GM23248 (cell line): Measurements from ENCODE around the gene PIBF1. TPM values are rescaled to one million over a fixed set of nuclear protein-coding genes. Genes with fewer than 3 reads are reported as not detected.

Experiments used
- DNase-seq: peaks from one replicate; pipeline ENCODE4 v3.0.0-alpha.2; 2015
- H2AFZ ChIP-seq: fragments of 200-600 bp; sonication (generic); 2 replicates; pipeline ENCODE4 v1.6.1; 2016; ENCODE audit warnings: antibody characterized with exemption
- H3F3A ChIP-seq: fragments of 200-600 bp; sonication (generic); 2 replicates; pipeline ENCODE4 v1.6.1; 2016; ENCODE audit warnings: mild to moderate bottlenecking, antibody characterized with exemption, mixed run types; ENCODE audit not compliant: insufficient read depth
- H3K27ac ChIP-seq: fragments of 200-600 bp; sonication (generic); 2 replicates; pipeline ENCODE4 v1.5.1; 2016; ENCODE audit warnings: mild to moderate bottlenecking
- H3K27me3 ChIP-seq: fragments of 200-600 bp; sonication (generic); replicated peaks from 2 replicates; pipeline ENCODE4 v1.6.1; 2016; ENCODE audit warnings: mild to moderate bottlenecking; ENCODE audit not compliant: insufficient read depth
- H3K36me3 ChIP-seq: fragments of 200-600 bp; sonication (generic); 2 replicates; pipeline ENCODE4 v1.6.1; 2016; ENCODE audit warnings: low read depth, mild to moderate bottlenecking
- H3K4me1 ChIP-seq: fragments of 200-600 bp; sonication (generic); 2 replicates; pipeline ENCODE4 v1.6.1; 2016; ENCODE audit warnings: mild to moderate bottlenecking; ENCODE audit not compliant: insufficient read depth
- H3K4me2 ChIP-seq: fragments of 200-600 bp; sonication (generic); one replicate; pipeline ENCODE4 v1.6.1; 2016; ENCODE audit warnings: mild to moderate bottlenecking; ENCODE audit not compliant: unreplicated experiment
- H3K4me3 ChIP-seq: fragments of 200-600 bp; sonication (generic); 2 replicates; pipeline ENCODE4 v1.5.1; 2016; ENCODE audit warnings: mild to moderate bottlenecking
- H3K79me2 ChIP-seq: fragments of 200-600 bp; sonication (generic); 2 replicates; pipeline ENCODE4 v1.6.1; 2016; ENCODE audit warnings: mild to moderate bottlenecking; ENCODE audit not compliant: insufficient read depth
- H3K9ac ChIP-seq: fragments of 200-600 bp; sonication (generic); 2 replicates; pipeline ENCODE4 v1.6.1; 2016; ENCODE audit warnings: mild to moderate bottlenecking
- H3K9me2 ChIP-seq: fragments of 200-600 bp; sonication (generic); 2 replicates; pipeline ENCODE4 v1.6.1; 2016; ENCODE audit warnings: mixed run types, mild to moderate bottlenecking, moderate library complexity; ENCODE audit not compliant: insufficient read depth
- H3K9me3 ChIP-seq: fragments of 200-600 bp; sonication (generic); one replicate; pipeline ENCODE4 v1.6.1; 2017; ENCODE audit warnings: low read depth
- H4K20me1 ChIP-seq: fragments of 200-600 bp; sonication (generic); 2 replicates; pipeline ENCODE4 v1.6.0; 2016; ENCODE audit not compliant: insufficient read depth
- EZH2 ChIP-seq: fragments of 200-600 bp; sonication (generic); IDR thresholded peaks from 2 replicates; pipeline ENCODE4 v1.6.1; 2018; ENCODE audit warnings: antibody characterized with exemption, mild to moderate bottlenecking; ENCODE audit not compliant: insufficient read depth, poor library complexity, severe bottlenecking
- EZH2phosphoT487 ChIP-seq: fragments of 200-600 bp; sonication (generic); IDR thresholded peaks from 2 replicates; pipeline ENCODE4 v1.6.1; 2018; ENCODE audit warnings: antibody characterized with exemption, moderate library complexity, mild to moderate bottlenecking, low read depth; ENCODE audit not compliant: insufficient read depth
- WGBS, 2 experiments: methylation state at CpG; one replicate each; pipeline ENCODE4 v1.1.6; 2015 to 2017; ENCODE audit warnings: low lambda C conversion rate in 2 of 2, low coverage in 1 of 2; ENCODE audit errors: missing lambda C conversion rate in 2 of 2; 5-methylcytosine and 5-hydroxymethylcytosine counted together
- in situ Hi-C: fragments of 300-500 bp; cut with MboI; formaldehyde crosslinking; loops from 2 replicates; pipeline ENCODE4 v1.15.0; 2020
- polyA plus RNA-seq: library from polyadenylated mRNA; unstranded; fragments of >200 nt; fragmentation: Nextera tagmentation; extraction: Ambion mirVana; gene quantifications from 2 replicates; pipeline ENCODE4 v1.2.1, GENCODE V29; 2016
- total RNA-seq: library from RNA; depleted of rRNA; stranded (reverse); fragments of >200 nt; shearing (Covaris generic); gene quantifications from 2 replicates; pipeline ENCODE4 v1.2.3, GENCODE V29; 2014

The PIBF1 gene
- total and polyA plus RNA-seq, 2 experiments from 2014 or later: 15.2 to 17.0 TPM

- Histone ChIP-seq H3K4me2 (no peak overlapping the region), H3K9ac (no peak overlapping the region), H4K20me1 (no peaks in the 10 kb centered on the region), H3F3A (peaks cover 14% of the 10 kb centered on the region), H3K9me2 (no peaks in the 10 kb centered on the region), H3K9me3 (no peaks in the 10 kb centered on the region), H3K36me3 (peaks cover 5% of the 10 kb centered on the region; the same call in 1 of the 2 replicates), H2AFZ (0 out of 2 replicates have a peak overlapping the region, but pooled peaks have one; percentile 34), H3K27me3 (no peaks in the 10 kb centered on the region), H3K4me3 (no peak overlapping the region), H3K4me1 (no peaks in the 10 kb centered on the region), H3K27ac (no peak overlapping the region), H3K79me2 (no peaks in the 10 kb centered on the region; the same call in 1 of the 2 replicates)
- in situ Hi-C loops: loop anchor here (25.0 kb wide), 1 partner anchor 903 kb away; no protein-coding TSS in a partner anchor
- 0 to 5% methylated on average over 1 of the region's 1 CpG for WGBS, 2 experiments
- no peak for TF ChIP-seq EZH2phosphoT487
- no peak for TF ChIP-seq EZH2
- peak; percentile 25 for DNase-seq
These were observed 27.1 kb downstream of the PIBF1 start for GRCh38 chr13:72808917-72809500.

- Histone ChIP-seq H3K79me2 (no peaks in the 10 kb centered on the region), H4K20me1 (no peaks in the 10 kb centered on the region), H3K4me1 (peaks cover 5% of the 10 kb centered on the region; the same call in 1 of the 2 replicates), H3K36me3 (peaks cover 6% of the 10 kb centered on the region; the same call in 1 of the 2 replicates), H2AFZ (no peak overlapping the region), H3K9ac (no peak overlapping the region), H3K4me2 (no peak overlapping the region), H3K4me3 (no peak overlapping the region), H3K9me2 (no peaks in the 10 kb centered on the region), H3K27me3 (no peaks in the 10 kb centered on the region), H3K27ac (no peak overlapping the region), H3K9me3 (no peaks in the 10 kb centered on the region), H3F3A (no peaks in the 10 kb centered on the region)
- WGBS, 2 experiments: 86 to 87% methylated on average over 8 of the region's 8 CpGs
- in situ Hi-C loops: loop anchor here (25.0 kb wide), 1 partner anchor 892 kb away; no protein-coding TSS in a partner anchor
- DNase-seq: peak; percentile 83
- TF ChIP-seq EZH2: no peak
- TF ChIP-seq EZH2phosphoT487: no peak
These were observed 38.4 kb downstream of the PIBF1 start for GRCh38 chr13:72820156-72820897.

- in situ Hi-C loops: loop anchor here (25.0 kb wide), 1 partner anchor 891 kb away; no protein-coding TSS in a partner anchor
- DNase-seq: no peak
These were observed 39.0 kb downstream of the PIBF1 start for GRCh38 chr13:72820898-72821279.

GRCh38 chr13:72823081-72823480, 41.1 kb downstream of the PIBF1 start:
- no peak overlapping the region for H3K9ac ChIP-seq
- H3K4me3 ChIP-seq: no peak overlapping the region
- no peaks in the 10 kb centered on the region for H3K9me3 ChIP-seq
- H3K36me3 ChIP-seq: peaks cover 19% of the 10 kb centered on the region
- no peak overlapping the region for H3K27ac ChIP-seq
- no peak overlapping the region for H3K4me2 ChIP-seq
- TF ChIP-seq EZH2phosphoT487 (no peak), EZH2 (no peak)
- H4K20me1 ChIP-seq: no peaks in the 10 kb centered on the region
- in situ Hi-C loops: loop anchor here (25.0 kb wide), 1 partner anchor 889 kb away; no protein-coding TSS in a partner anchor
- H2AFZ ChIP-seq: no peak overlapping the region
- H3F3A ChIP-seq: no peaks in the 10 kb centered on the region
- no peaks in the 10 kb centered on the region for H3K9me2 ChIP-seq
- H3K4me1 ChIP-seq: peaks cover 5% of the 10 kb centered on the region; the same call in 1 of the 2 replicates
- DNase-seq: no peak
- WGBS, 2 experiments: 88 to 90% methylated on average over 2 of the region's 2 CpGs
- no peaks in the 10 kb centered on the region for H3K27me3 ChIP-seq
- no peaks in the 10 kb centered on the region for H3K79me2 ChIP-seq

More at GRCh38 chr13:72820898-72821279, 39.0 kb downstream of the PIBF1 start:
- Histone ChIP-seq H3K9me3 (no peaks in the 10 kb centered on the region), H3K27me3 (no peaks in the 10 kb centered on the region), H3K9me2 (no peaks in the 10 kb centered on the region), H3K4me1 (peaks cover 5% of the 10 kb centered on the region; the same call in 1 of the 2 replicates), H3K4me3 (no peak overlapping the region), H2AFZ (no peak overlapping the region), H4K20me1 (no peaks in the 10 kb centered on the region), H3K79me2 (no peaks in the 10 kb centered on the region), H3K36me3 (peaks cover 6% of the 10 kb centered on the region; the same call in 1 of the 2 replicates), H3F3A (no peaks in the 10 kb centered on the region), H3K27ac (no peak overlapping the region), H3K9ac (no peak overlapping the region), H3K4me2 (no peak overlapping the region)
- 9 to 16% methylated on average over 1 of the region's 1 CpG for WGBS, 2 experiments
- TF ChIP-seq EZH2phosphoT487 (no peak), EZH2 (no peak)
